HUES64 (cell line): ENCODE data around the gene BHLHA15.
"Not testable (repeated sequence)": the region's sequence is repeated elsewhere in the genome, so short reads cannot be mapped to it uniquely, and the experiment has no call there.

Experiments used
- H3K27ac ChIP-seq: 2 replicates; pipeline ENCODE4 v1.7.0; 2013; ENCODE audit warnings: low read depth, low read length, inconsistent platforms
- H3K27me3 ChIP-seq: 2 replicates; pipeline ENCODE4 v1.6.1; 2013; ENCODE audit warnings: mild to moderate bottlenecking, low read length; ENCODE audit not compliant: insufficient read depth
- H3K36me3 ChIP-seq: 2 replicates; pipeline ENCODE4 v1.6.1; 2013; ENCODE audit warnings: mild to moderate bottlenecking, low read length; ENCODE audit not compliant: insufficient read depth
- H3K4me1 ChIP-seq: 2 replicates; pipeline ENCODE4 v1.6.1; 2013; ENCODE audit warnings: mild to moderate bottlenecking, low read length, moderate library complexity; ENCODE audit not compliant: insufficient read depth
- H3K4me3 ChIP-seq: 2 replicates; pipeline ENCODE4 v1.5.1; 2013; ENCODE audit warnings: mild to moderate bottlenecking, low read length, moderate library complexity
- H3K9ac ChIP-seq: 2 replicates; pipeline ENCODE4 v1.6.1; 2013; ENCODE audit warnings: mild to moderate bottlenecking, low read depth, low read length
- H3K9me3 ChIP-seq: 2 replicates; pipeline ENCODE4 v1.6.1; 2013; ENCODE audit warnings: low read depth, low read length; ENCODE audit not compliant: insufficient read depth
- WGBS: fragments of 150-250, 120-280 bp; methylation state at CpG from one replicate; pipeline ENCODE4 v1.1.7; 2013; ENCODE audit warnings: missing lambda C conversion rate; 5-methylcytosine and 5-hydroxymethylcytosine counted together

Gene BHLHA15

GRCh38 chr7:98213296-98213887, 2.2 kb downstream of the BHLHA15 start:
- no peaks in the 10 kb centered on the region for H3K27me3 ChIP-seq
- no peaks in the 10 kb centered on the region for H3K9me3 ChIP-seq
- no peak overlapping the region for H3K9ac ChIP-seq
- no peaks in the 10 kb centered on the region for H3K4me1 ChIP-seq
- no peak overlapping the region for H3K27ac ChIP-seq
- WGBS: 93% methylated on average over 8 of the region's 8 CpGs
- no peaks in the 10 kb centered on the region for H3K36me3 ChIP-seq
- no peak overlapping the region for H3K4me3 ChIP-seq

GRCh38 chr7:98213888-98214810, 2.9 kb downstream of the BHLHA15 start:
- Histone ChIP-seq H3K36me3 (no peaks in the 10 kb centered on the region), H3K9me3 (no peaks in the 10 kb centered on the region), H3K4me3 (no peak overlapping the region), H3K27ac (no peak overlapping the region), H3K27me3 (no peaks in the 10 kb centered on the region), H3K9ac (no peak overlapping the region; the same call in 1 of the 2 replicates), H3K4me1 (no peaks in the 10 kb centered on the region)
- WGBS: 93% methylated on average over 25 of the region's 25 CpGs

DNA sequence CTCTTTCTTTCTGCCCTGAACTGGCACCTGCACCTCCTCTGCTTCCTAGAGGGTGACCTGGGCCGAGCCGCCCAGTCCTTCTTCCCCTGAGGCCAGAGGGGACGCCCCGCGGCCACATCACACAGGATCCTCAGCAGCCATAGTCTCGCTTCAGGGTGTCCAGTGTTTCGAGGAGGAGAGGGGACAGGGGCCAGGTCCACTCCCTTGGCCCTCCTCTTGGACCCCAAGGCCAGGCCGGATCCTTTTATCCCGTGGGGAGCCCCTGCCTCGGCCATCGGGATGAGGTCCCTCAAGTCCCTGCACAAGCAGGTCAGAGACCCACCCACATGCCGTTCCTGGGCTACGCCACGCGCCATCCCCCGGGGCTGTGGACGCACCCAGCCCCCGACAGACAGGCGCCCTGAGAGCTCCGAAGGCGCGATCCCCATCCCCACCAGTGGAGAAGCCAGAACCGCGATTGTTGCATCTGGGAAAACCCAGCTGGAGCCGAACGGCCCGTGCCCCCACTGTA, 3.6 kb downstream of the BHLHA15 start:
- Histone ChIP-seq H3K36me3 (no peaks in the 10 kb centered on the region), H3K27me3 (no peaks in the 10 kb centered on the region), H3K27ac (no peak overlapping the region), H3K9me3 (no peaks in the 10 kb centered on the region), H3K4me3 (no peak overlapping the region), H3K9ac (no peak overlapping the region; the same call in 1 of the 2 replicates), H3K4me1 (no peaks in the 10 kb centered on the region)
- 93% methylated on average over 27 of the region's 27 CpGs for WGBS

DNA sequence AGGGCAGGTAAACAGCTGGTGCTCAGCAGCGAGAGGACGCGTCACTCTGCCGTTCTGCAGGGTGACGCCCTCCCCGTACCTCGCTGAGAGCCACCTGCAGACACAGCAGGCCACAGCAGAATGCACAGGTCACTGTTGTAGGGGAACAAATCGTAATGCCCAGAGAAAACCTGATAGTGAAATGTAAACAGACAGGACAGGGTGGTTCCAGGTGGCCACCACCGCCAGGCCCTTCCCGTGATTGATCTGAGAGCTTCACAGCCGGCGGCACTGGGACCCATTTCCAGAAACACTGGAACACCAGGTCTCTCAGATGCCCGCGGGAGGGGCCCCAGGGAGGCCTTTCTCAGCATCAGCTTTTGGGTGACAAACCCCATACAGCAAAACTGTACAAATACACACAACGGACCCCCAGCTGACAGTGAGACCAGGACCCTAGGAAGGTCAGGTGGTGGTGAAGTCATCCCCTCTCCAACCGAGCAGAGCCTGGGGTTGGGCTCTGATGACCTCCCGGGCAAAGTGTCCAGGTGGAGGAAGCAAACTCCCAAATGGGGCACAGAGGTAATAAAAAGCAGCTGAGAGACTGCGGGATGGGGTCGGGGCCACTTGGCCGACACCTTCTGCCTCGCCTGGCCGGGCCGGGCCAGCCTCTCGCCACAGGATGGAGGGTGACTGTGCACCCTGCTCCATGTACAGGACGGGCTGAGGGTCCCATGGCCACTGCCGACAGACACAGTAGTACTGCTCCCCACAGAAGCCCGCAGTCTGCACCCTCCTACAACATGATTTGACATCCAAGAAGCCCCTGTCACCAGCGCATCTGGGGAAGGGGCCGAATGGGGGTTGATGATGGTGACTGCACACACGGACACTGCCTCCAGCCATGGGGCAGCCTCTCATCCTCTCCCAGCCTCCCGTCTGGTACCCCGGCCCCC, 4.6 kb downstream of the BHLHA15 start:
- no peak overlapping the region for H3K9ac ChIP-seq
- 95% methylated on average over 32 of the region's 32 CpGs for WGBS
- no peaks in the 10 kb centered on the region for H3K4me1 ChIP-seq
- H3K27ac ChIP-seq: no peak overlapping the region
- no peak overlapping the region for H3K4me3 ChIP-seq
- no peaks in the 10 kb centered on the region for H3K27me3 ChIP-seq
- H3K9me3 ChIP-seq: no peaks in the 10 kb centered on the region
- H3K36me3 ChIP-seq: no peaks in the 10 kb centered on the region

GRCh38 chr7:98216941-98217622, 5.8 kb downstream of the BHLHA15 start:
- H3K27ac ChIP-seq: no peak overlapping the region
- H3K36me3 ChIP-seq: no peaks in the 10 kb centered on the region
- WGBS: 93% methylated on average over 24 of the region's 24 CpGs
- no peaks in the 10 kb centered on the region for H3K4me1 ChIP-seq
- no peaks in the 10 kb centered on the region for H3K27me3 ChIP-seq
- no peak overlapping the region for H3K9ac ChIP-seq
- no peak overlapping the region for H3K4me3 ChIP-seq
- no peaks in the 10 kb centered on the region for H3K9me3 ChIP-seq

DNA sequence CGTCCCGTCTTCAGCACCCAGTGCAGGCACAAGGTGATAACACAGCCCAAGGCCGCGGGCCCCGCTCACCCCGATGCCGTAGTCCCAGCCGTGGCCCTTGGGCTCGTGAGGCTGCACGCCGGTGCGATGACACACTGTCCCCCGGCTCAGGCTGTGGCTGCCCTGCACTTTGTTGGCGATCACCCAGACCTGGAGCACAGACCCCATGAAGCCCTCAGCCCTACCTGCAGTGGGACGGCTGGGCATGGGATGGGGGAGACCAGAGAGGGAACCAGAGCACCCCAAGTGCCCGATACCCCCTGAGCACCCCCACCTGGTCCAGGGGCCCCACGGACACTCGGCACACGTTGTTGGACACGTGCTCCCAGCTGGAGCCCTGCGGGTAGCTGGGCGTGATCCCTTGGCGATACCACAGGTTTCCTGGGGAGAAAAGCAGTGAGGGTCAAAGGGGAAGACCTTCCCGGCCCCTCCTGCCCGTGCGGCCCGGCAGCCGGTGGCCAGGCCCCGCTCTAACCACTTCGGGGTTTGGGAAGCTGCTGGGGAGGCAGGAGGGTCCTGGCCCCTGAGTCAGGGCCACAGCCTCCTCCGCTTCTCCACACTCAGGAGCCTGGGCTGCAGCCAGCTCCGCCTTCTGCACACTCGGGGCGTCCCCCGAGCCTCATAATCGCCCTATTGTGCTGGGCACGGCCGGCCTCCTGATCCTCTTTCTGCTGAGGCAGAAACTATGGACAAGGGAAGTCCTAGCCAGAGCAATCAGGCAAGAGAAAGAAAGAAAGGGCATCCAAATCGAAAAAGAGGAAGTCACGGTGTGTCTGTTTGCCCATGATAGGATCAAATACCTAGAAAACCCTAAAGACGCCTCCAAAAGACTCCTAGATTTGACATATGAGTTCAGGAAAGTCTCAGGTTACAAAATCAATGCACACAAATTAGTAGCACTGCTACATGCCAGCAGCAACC, 6.7 kb downstream of the BHLHA15 start:
- Histone ChIP-seq H3K27ac (no peak overlapping the region), H3K4me3 (no peak overlapping the region), H3K27me3 (no peaks in the 10 kb centered on the region), H3K4me1 (no peaks in the 10 kb centered on the region), H3K36me3 (no peaks in the 10 kb centered on the region), H3K9ac (0 out of 2 replicates have a peak overlapping the region, but pooled peaks have one; percentile 26), H3K9me3 (no peaks in the 10 kb centered on the region)
- 94% methylated on average over 41 of the region's 41 CpGs for WGBS

- not testable (repeated sequence) for H3K9me3 ChIP-seq, H3K27me3 ChIP-seq, H3K27ac ChIP-seq, H3K4me3 ChIP-seq, H3K4me1 ChIP-seq, H3K9ac ChIP-seq, H3K36me3 ChIP-seq
- 95% methylated on average over 6 of the region's 6 CpGs for WGBS
These were observed 8.1 kb downstream of the BHLHA15 start for GRCh38 chr7:98219382-98219781.

GRCh38 chr7:98221611-98222532, 10.6 kb downstream of the BHLHA15 start:
- H3K27ac ChIP-seq: no peak overlapping the region
- no peaks in the 10 kb centered on the region for H3K27me3 ChIP-seq
- no peaks in the 10 kb centered on the region for H3K9me3 ChIP-seq
- no peak overlapping the region for H3K9ac ChIP-seq
- H3K4me3 ChIP-seq: no peak overlapping the region
- H3K4me1 ChIP-seq: no peaks in the 10 kb centered on the region
- WGBS: 96% methylated on average over 34 of the region's 34 CpGs
- H3K36me3 ChIP-seq: no peaks in the 10 kb centered on the region

DNA sequence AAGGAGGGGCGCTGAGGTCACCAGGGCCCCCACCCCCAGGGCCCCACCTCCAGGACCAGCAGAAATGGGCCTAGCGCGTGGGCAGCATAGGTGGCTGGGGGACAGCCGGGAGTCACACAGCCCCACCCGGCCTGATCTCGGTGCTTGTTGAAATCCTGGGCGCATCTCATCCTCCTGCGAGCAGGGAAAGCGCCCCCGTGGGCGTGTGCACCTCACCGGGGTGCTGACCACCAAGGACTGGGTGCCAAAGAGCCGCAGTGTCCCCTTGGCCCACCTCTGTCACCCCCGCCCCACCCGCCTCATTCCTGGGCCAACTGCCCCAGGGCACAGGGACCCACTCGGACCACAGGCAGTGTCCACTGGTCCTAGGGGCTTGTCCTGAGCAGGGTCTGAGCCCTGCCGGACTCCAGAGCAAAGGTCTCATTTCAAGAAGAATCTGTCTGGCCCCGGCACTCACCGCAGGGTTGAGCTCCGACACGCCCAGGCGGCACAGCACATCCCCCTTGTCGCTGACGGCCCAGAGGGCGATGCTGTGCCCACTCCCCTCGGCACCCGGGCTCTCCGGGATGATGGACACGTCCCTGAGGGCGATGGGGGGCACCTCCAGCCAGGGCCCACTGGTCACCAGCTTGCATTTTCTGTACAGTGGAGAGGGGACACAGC, 11.4 kb downstream of the BHLHA15 start:
- Histone ChIP-seq H3K4me1 (no peaks in the 10 kb centered on the region), H3K9ac (no peak overlapping the region), H3K27me3 (no peaks in the 10 kb centered on the region), H3K36me3 (no peaks in the 10 kb centered on the region), H3K27ac (no peak overlapping the region), H3K4me3 (no peak overlapping the region), H3K9me3 (no peaks in the 10 kb centered on the region)
- WGBS: 95% methylated on average over 30 of the region's 30 CpGs
